Mucosa of stomach (tissue), 1 donor: Measurements from ENCODE around the gene SETBP1.

Experiments
- H3K27me3 ChIP-seq: one replicate; pipeline ENCODE4 v1.7.0; 2013; ENCODE audit warnings: mild to moderate bottlenecking, low read length; ENCODE audit not compliant: control insufficient read depth, insufficient read depth
- H3K36me3 ChIP-seq: one replicate; pipeline ENCODE4 v1.7.0; 2013; ENCODE audit warnings: low read length; ENCODE audit not compliant: control insufficient read depth, insufficient read depth
- H3K4me1 ChIP-seq: one replicate; pipeline ENCODE4 v1.7.0; 2013; ENCODE audit warnings: mild to moderate bottlenecking, low read length; ENCODE audit not compliant: control insufficient read depth, insufficient read depth
- H3K4me3 ChIP-seq: one replicate; pipeline ENCODE4 v1.7.0; 2013; ENCODE audit warnings: low read length
- H3K9ac ChIP-seq: one replicate; pipeline ENCODE4 v1.7.0; 2013; ENCODE audit warnings: mild to moderate bottlenecking, low read length, moderate library complexity
- H3K9me3 ChIP-seq: one replicate; pipeline ENCODE4 v1.7.0; 2013; ENCODE audit warnings: mild to moderate bottlenecking, low read length, moderate library complexity; ENCODE audit not compliant: control insufficient read depth
- donor health status: Pancreatic carcinoma.

SETBP1 gene

DNA sequence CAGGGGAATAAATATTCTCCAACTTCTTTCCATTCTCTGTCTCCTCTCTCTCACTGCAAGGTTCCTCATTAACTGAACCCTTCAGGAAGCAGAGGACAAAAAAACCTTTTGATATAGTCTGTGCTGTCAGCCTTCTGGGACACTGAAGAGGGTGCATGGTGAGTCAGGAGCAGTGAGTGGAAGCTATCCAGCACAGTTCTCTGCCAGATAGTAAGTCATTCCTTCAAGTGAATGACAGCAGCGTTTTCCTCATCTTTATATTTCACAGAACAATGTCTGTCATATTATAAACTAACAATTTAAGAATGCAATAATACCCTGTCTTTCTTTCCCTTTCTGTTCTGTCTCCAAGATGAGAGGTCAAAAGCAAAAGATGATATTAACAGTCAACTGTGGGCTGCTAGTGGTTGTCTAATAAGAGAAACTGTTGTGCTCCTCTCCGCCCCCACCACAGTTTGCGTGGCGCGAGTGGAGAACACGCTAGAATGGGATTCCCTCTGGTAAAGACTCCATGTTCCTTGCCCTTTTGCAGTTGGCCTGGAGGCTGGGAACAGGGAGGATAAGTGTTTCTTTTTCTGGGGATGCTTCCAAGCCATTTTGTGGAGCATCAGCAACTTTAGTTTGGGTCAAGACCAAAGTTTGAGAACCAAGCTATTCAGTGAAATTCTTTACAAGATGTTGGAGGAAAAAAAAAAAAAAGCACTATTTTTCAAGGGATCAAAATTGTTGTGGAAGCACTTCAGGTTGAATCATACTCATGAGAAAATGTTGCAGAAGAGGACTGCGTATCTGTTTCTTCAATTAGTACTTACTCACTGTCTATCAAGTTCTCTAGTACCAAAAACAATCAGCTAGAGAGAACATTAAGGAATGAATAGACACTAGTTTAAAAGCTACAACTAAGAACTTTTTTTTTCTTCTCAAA, 430.2 kb downstream of the SETBP1 start:
- no peaks in the 10 kb centered on the region for H3K4me1 ChIP-seq
- no peaks in the 10 kb centered on the region for H3K27me3 ChIP-seq
- H3K9ac ChIP-seq = no peak overlapping the region
- no peaks in the 10 kb centered on the region for H3K36me3 ChIP-seq
- H3K4me3 ChIP-seq = no peak overlapping the region
- no peaks in the 10 kb centered on the region for H3K9me3 ChIP-seq

DNA sequence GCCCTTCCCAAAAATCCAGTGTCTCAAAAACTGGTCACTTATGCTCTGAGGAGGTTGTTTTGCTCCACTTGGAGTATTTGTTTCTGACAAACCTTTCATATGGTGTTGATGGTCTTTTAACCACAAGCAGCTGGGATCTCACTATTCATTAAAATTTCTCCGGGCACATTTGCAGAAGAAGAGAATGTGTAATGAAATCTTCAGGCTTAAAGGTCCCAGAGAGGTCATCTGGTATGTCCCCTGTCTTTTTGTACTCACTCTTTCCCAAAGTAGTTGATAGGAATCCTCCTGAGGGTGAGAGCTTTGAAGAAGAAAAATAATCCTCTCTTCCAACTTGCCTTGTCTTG, 430.8 kb downstream of the SETBP1 start:
- H3K9me3 ChIP-seq = no peaks in the 10 kb centered on the region
- H3K9ac ChIP-seq = no peak overlapping the region
- no peak overlapping the region for H3K4me3 ChIP-seq
- no peaks in the 10 kb centered on the region for H3K27me3 ChIP-seq
- no peaks in the 10 kb centered on the region for H3K36me3 ChIP-seq
- no peaks in the 10 kb centered on the region for H3K4me1 ChIP-seq

DNA sequence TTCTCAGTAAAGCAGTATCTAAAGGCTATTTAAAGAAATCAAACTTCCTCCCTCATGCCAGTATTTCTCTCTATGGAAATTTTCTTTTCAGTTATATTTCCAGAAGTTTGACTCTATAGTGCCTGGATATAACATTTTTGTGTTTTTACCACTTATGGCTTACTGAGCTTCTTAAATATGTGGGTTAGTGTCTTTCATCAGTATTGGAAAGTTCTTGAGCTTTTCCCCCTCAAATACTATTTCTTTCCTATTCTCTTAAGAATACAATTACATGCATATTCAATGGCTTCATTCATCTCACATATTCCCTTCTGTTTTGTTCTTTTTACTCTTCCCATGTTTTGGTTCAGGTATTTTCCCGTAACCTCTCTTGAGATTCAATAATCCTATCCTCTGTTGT, 432.0 kb downstream of the SETBP1 start:
- H3K9ac ChIP-seq = no peak overlapping the region
- H3K9me3 ChIP-seq = no peaks in the 10 kb centered on the region
- H3K36me3 ChIP-seq = no peaks in the 10 kb centered on the region
- H3K4me1 ChIP-seq = no peaks in the 10 kb centered on the region
- H3K4me3 ChIP-seq = no peak overlapping the region
- H3K27me3 ChIP-seq = no peaks in the 10 kb centered on the region

DNA sequence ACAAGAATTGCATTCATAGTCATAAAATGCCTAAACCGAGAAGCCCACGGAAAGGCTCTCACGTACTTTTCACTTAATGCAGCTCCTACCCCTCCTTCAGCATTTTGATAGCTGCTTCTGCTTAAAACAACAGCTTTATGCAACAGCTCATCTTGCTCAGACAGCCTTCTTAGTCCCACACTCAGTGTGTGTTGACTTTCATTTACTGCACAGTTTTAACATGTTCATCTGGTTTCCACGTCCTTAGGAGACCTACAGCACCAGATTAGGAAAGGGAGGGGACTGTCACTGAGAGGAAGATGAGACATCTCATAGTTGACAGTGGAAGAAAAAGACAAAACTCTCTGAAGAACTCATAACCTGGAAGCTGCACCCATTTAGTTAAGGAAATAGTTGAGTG, 435.4 kb downstream of the SETBP1 start:
- no peak overlapping the region for H3K9ac ChIP-seq
- H3K27me3 ChIP-seq = no peaks in the 10 kb centered on the region
- H3K4me1 ChIP-seq = no peaks in the 10 kb centered on the region
- H3K4me3 ChIP-seq = no peak overlapping the region
- no peaks in the 10 kb centered on the region for H3K9me3 ChIP-seq
- H3K36me3 ChIP-seq = no peaks in the 10 kb centered on the region
